Measurements from ENCODE around the gene TUBE1. TPM values are rescaled to one million over a fixed set of nuclear protein-coding genes. Genes with fewer than 3 reads are reported as not detected.
"Not testable (repeated sequence)": the region's sequence is repeated elsewhere in the genome, so short reads cannot be mapped to it uniquely, and the experiment has no call there.

The TUBE1 gene
- polyA plus RNA-seq, 2 of the 4 experiments (the other 2 are of a cell fraction) = 6.8 to 32.5 TPM

DNA sequence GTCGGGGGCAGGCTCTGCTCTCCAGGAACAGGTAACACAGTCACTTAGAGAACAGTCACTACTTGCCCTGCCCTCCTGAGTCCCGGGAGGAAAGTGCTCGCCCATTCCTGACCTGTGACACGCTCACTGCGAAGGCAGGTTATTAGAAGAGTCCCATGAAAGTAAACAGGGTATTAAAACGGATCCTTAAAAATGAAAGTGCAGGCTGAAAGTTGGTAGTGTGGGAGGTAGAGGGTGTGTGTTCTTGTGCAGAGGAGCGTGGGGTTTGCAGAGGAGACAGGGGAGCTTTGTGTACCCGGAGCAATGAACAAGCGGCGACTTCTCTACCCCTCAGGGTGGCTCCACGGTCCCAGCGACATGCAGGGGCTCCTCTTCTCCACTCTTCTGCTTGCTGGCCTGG is 33.3 kb downstream of the TUBE1 start, which contains the start of gene CCN6:
Gene CCN6, plus strand, starts transcription at position 104 of the 400 bp plus-strand sequence. Its CDS starts 254 bp downstream, at position 358.
- Histone ChIP-seq H3K9me3 (no peaks in the 10 kb centered on the region), H3K4me2 (no peak within 1 kb of the TSS), H3K27ac (no peak within 1 kb of the TSS), H3K4me3 (no peak within 1 kb of the TSS), H3K4me1 (no peaks in the 10 kb centered on the region)
- ChIA-PET CTCF (interaction anchor here (0.7 to 2.7 kb wide), 4 partner anchors 9 to 345 kb away, joined by 3 to 6 read pairs (median 4); no protein-coding TSS in a partner anchor), POLR2A (no interaction called here)
- ATAC-seq (no peak), FAIRE-seq (no peak), DNase-seq (ENCODE audit: low read depth in 1 of 2, low spot score in 1 of 2) (no peak)
- TF ChIP-seq ZSCAN20 (CRISPR knock-in tag; IDR thresholded peaks at IDR 0.05) (no peak), HOXB13 (CRISPR knock-in tag; IDR thresholded peaks at IDR 0.05; ENCODE audit: low read depth) (no peak), RAD21 (conservative IDR thresholded peaks at IDR 0.05 in 1 of 2, IDR thresholded peaks at IDR 0.05 in 1 of 2) (no peak), POLR2AphosphoS2 (conservative IDR thresholded peaks at IDR 0.05; ENCODE audit: low read length) (no peak), EHMT2 (IDR thresholded peaks at IDR 0.05; ENCODE audit: low read depth) (no peak), CTCF (IDR thresholded peaks at IDR 0.05) (no peak), GATA3 (IDR thresholded peaks at IDR 0.05; ENCODE audit: borderline replicate concordance) (no peak), JUNB (IDR thresholded peaks at IDR 0.05) (no peak), HES2 (IDR thresholded peaks at IDR 0.05) (no peak), MAX (IDR thresholded peaks at IDR 0.05) (no peak), HOXA7 (CRISPR knock-in tag; IDR thresholded peaks at IDR 0.05) (no peak), CEBPB (IDR thresholded peaks at IDR 0.05) (no peak)
- 71% methylated on average over 11 of the region's 12 CpGs for WGBS (ENCODE audit: missing lambda C conversion rate)

- H3K4me1 ChIP-seq; POLR2A ChIA-PET; H3K9me3 ChIP-seq; FAIRE-seq; ATAC-seq; H3K4me3 ChIP-seq; DNase-seq (ENCODE audit: low read depth in 1 of 2, low spot score in 1 of 2); H3K4me2 ChIP-seq; H3K27ac ChIP-seq: not testable (repeated sequence)
- CTCF ChIA-PET = interaction anchor here (1.3 to 2.9 kb wide), 2 partner anchors 10 to 23 kb away, joined by 3 to 8 read pairs; no protein-coding TSS in a partner anchor
- 44% methylated on average over 4 of the region's 4 CpGs for WGBS (ENCODE audit: missing lambda C conversion rate)
These were observed 36.0 kb downstream of the TUBE1 start for GRCh38 chr6:112051251-112051740.

DNA sequence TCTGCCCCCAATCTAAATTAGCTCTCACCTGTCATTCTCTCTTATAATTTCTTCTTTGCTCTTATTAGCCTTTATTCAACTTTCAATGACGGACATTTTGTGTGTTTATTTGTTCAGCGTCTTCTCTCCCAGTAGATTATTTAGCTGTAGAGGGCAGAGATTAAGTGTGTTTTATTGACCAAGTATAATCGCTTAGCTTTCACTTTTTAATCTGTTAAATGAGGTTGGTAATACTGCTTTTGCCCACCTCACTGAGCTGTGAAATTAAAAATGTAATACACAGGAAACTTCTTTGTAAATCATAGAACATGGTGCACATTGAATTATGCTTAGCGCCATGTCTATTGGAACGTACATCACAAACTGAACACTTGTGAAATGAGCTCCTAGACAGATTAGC is 36.9 kb downstream of the TUBE1 start:
- Histone ChIP-seq H3K4me2 (no peak overlapping the region), H3K9me3 (no peaks in the 10 kb centered on the region), H3K4me1 (no peaks in the 10 kb centered on the region), H3K27ac (no peak overlapping the region), H3K4me3 (no peak overlapping the region)
- no peak for ATAC-seq
- POLR2A ChIA-PET = no interaction called here
- no peak for FAIRE-seq
- CTCF ChIA-PET = interaction anchor here (0.6 to 2.9 kb wide), 5 partner anchors 9 to 342 kb away, joined by 3 to 8 read pairs (median 3); no protein-coding TSS in a partner anchor
- no peak for DNase-seq (ENCODE audit: low read depth in 1 of 2, low spot score in 1 of 2)
- TF ChIP-seq NR3C1 (IDR thresholded peaks at IDR 0.05) (no peak), MAFK (IDR thresholded peaks at IDR 0.05; ENCODE audit: partially characterized antibody) (peak; percentile 45), RCOR1 (IDR thresholded peaks at IDR 0.05; ENCODE audit: low read depth, low read length) (no peak), FOSL2 (IDR thresholded peaks at IDR 0.05) (no peak), FOSL2 (CRISPR knock-in tag; IDR thresholded peaks at IDR 0.05) (no peak), ZFP36 (IDR thresholded peaks at IDR 0.05; ENCODE audit: borderline replicate concordance, partially characterized antibody) (no peak), MYC (IDR thresholded peaks at IDR 0.05; ENCODE audit: borderline replicate concordance, low read length) (no peak)
- WGBS (ENCODE audit: missing lambda C conversion rate) = 82% methylated on average over 5 of the region's 5 CpGs

- no peak for DNase-seq (ENCODE audit: low read depth in 1 of 2, low spot score in 1 of 2)
- CTCF ChIA-PET = interaction anchor here (0.6 to 2.9 kb wide), 4 partner anchors 8 to 342 kb away, joined by 3 to 8 read pairs (median 3); no protein-coding TSS in a partner anchor
- no peak for TF ChIP-seq RAD21 (conservative IDR thresholded peaks at IDR 0.05 in 1 of 2, IDR thresholded peaks at IDR 0.05 in 1 of 2)
- no peak for TF ChIP-seq FOSL2 (IDR thresholded peaks at IDR 0.05)
- no peak for TF ChIP-seq FOSL2 (CRISPR knock-in tag; IDR thresholded peaks at IDR 0.05)
- no peak for TF ChIP-seq GATA3 (IDR thresholded peaks at IDR 0.05; ENCODE audit: borderline replicate concordance)
- no peak for TF ChIP-seq POLR2AphosphoS2 (conservative IDR thresholded peaks at IDR 0.05; ENCODE audit: low read length)
- no peak for TF ChIP-seq ZC3H11A (IDR thresholded peaks at IDR 0.05)
- no peak for TF ChIP-seq E2F6 (IDR thresholded peaks at IDR 0.05; ENCODE audit: borderline replicate concordance, low read depth)
- TF ChIP-seq, protein P1, sequence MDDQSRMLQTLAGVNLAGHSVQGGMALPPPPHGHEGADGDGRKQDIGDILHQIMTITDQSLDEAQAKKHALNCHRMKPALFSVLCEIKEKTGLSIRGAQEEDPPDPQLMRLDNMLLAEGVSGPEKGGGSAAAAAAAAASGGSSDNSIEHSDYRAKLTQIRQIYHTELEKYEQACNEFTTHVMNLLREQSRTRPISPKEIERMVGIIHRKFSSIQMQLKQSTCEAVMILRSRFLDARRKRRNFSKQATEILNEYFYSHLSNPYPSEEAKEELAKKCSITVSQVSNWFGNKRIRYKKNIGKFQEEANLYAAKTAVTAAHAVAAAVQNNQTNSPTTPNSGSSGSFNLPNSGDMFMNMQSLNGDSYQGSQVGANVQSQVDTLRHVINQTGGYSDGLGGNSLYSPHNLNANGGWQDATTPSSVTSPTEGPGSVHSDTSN (IDR thresholded peaks at IDR 0.05) = no peak
- no peak for TF ChIP-seq JUNB (IDR thresholded peaks at IDR 0.05)
- no peak for ATAC-seq
- H3K9me3 ChIP-seq = no peaks in the 10 kb centered on the region
- FAIRE-seq = no peak
- WGBS (ENCODE audit: missing lambda C conversion rate) = 81% methylated on average over 7 of the region's 7 CpGs
- no peak overlapping the region for H3K4me2 ChIP-seq
- POLR2A ChIA-PET = no interaction called here
- H3K4me1 ChIP-seq = no peaks in the 10 kb centered on the region
- H3K27ac ChIP-seq = no peak overlapping the region
- H3K4me3 ChIP-seq = no peak overlapping the region
These were observed 37.3 kb downstream of the TUBE1 start for GRCh38 chr6:112049996-112050395.
